Keratinocyte (primary cell): ENCODE results near the gene C3orf20. TPM values are rescaled to one million over a fixed set of nuclear protein-coding genes. Genes with fewer than 3 reads are reported as not detected.

Experiments used
- DNase-seq: peaks from one replicate; pipeline ENCODE4 v3.0.0-alpha.2; 2011; ENCODE audit warnings: low read depth, missing footprints, low spot score
- FAIRE-seq: peaks from 2 replicates; lab custom pipeline; 2011; peaks lifted over from hg19 to GRCh38; lab: Jason Lieb, UNC
- H2AFZ ChIP-seq: 2 replicates; pipeline ENCODE4 v1.6.0; 2012; ENCODE audit warnings: low read length, control low read depth, inconsistent platforms; ENCODE audit not compliant: control insufficient read depth
- H3K27ac ChIP-seq: 2 replicates; pipeline ENCODE4 v1.5.1; 2011; ENCODE audit warnings: low read length; ENCODE audit not compliant: control insufficient read depth, insufficient read depth
- H3K27me3 ChIP-seq: 3 replicates; pipeline ENCODE4 v1.6.0; 2011; ENCODE audit warnings: low read length; ENCODE audit not compliant: control insufficient read depth, insufficient read depth; ENCODE audit errors: extremely low read depth
- H3K36me3 ChIP-seq, 2 experiments: 2 replicates in 1 of 2; 3 replicates in 1 of 2; pipeline ENCODE4 v1.5.1; 2011; ENCODE audit warnings: low read length in 2 of 2, mild to moderate bottlenecking in 1 of 2; ENCODE audit not compliant: control insufficient read depth in 2 of 2, insufficient read depth in 2 of 2; ENCODE audit errors: extremely low read depth in 1 of 2
- H3K4me1 ChIP-seq: 3 replicates; pipeline ENCODE4 v1.5.1; 2011; ENCODE audit warnings: low read length; ENCODE audit not compliant: control insufficient read depth, insufficient read depth; ENCODE audit errors: extremely low read depth
- H3K4me2 ChIP-seq: 3 replicates; pipeline ENCODE4 v1.6.0; 2011; ENCODE audit warnings: low read depth, low read length; ENCODE audit not compliant: control insufficient read depth, insufficient read depth; ENCODE audit errors: extremely low read depth
- H3K4me3 ChIP-seq, 3 experiments: fragments of 200-600 bp in 1 of 3; sonication (generic) in 1 of 3; 2 replicates in 2 of 3; 3 replicates in 1 of 3; pipeline ENCODE4 v1.5.1; 2011 to 2016; ENCODE audit warnings: low read length in 3 of 3, mild to moderate bottlenecking in 3 of 3, control low read depth in 2 of 3, inconsistent platforms in 1 of 3, low read depth in 1 of 3, mixed read lengths in 1 of 3, mixed run types in 1 of 3, moderate library complexity in 1 of 3; ENCODE audit not compliant: control insufficient read depth in 2 of 3, insufficient read depth in 2 of 3; ENCODE audit errors: extremely low read depth in 1 of 3
- H3K79me2 ChIP-seq: 2 replicates; pipeline ENCODE4 v1.6.0; 2012; ENCODE audit warnings: low read length; ENCODE audit not compliant: control insufficient read depth, insufficient read depth
- H3K9ac ChIP-seq: 3 replicates; pipeline ENCODE4 v1.6.0; 2011; ENCODE audit warnings: low read length; ENCODE audit not compliant: control insufficient read depth, insufficient read depth; ENCODE audit errors: extremely low read depth
- H3K9me1 ChIP-seq: 3 replicates; pipeline ENCODE4 v1.6.0; 2011; ENCODE audit warnings: low read length; ENCODE audit not compliant: control insufficient read depth, insufficient read depth; ENCODE audit errors: extremely low read depth
- H3K9me3 ChIP-seq: 2 replicates; pipeline ENCODE4 v1.5.1; 2012; ENCODE audit warnings: low read depth, low read length; ENCODE audit not compliant: control insufficient read depth
- H4K20me1 ChIP-seq: 3 replicates; pipeline ENCODE4 v1.6.0; 2011; ENCODE audit warnings: low read length; ENCODE audit not compliant: control insufficient read depth, insufficient read depth; ENCODE audit errors: extremely low read depth
- EZH2 ChIP-seq: IDR thresholded peaks from one replicate; pipeline ENCODE4 v1.6.1; 2012; ENCODE audit warnings: inconsistent platforms, mild to moderate bottlenecking, low read length, moderate library complexity
- dilution Hi-C: fragments of 300-500 bp; cut with MboI; formaldehyde crosslinking; loops from one replicate; pipeline ENCODE4 v1.7.0; 2020; ENCODE audit warnings: low sequenced_read_pairs; ENCODE audit not compliant: extremely low pct_ligation_motif_present
- polyA plus RNA-seq, 5 experiments: library from polyadenylated mRNA; depleted of rRNA in 3 of 5; stranded (reverse) in 3 of 5; stranded (forward) in 1 of 5; unstranded in 1 of 5; fragments of >200 nt; gene quantifications; 1 replicate in 1 of 5; 2 replicates in 3 of 5; 3 replicates in 1 of 5; pipeline versions ENCODE4 v1.2.1 to v1.2.3, GENCODE V29; 2011 to 2012; ENCODE audit warnings: missing spikeins in 2 of 5, low read depth in 1 of 5, low replicate concordance in 1 of 5
- TF ChIP-seq, protein P1 (sequence below), 3 experiments: IDR thresholded peaks in 1 of 3; conservative IDR thresholded peaks in 1 of 3; optimal IDR thresholded peaks in 1 of 3; 2 replicates in 2 of 3; 3 replicates in 1 of 3; pipeline versions ENCODE3 to v1.5.1; 2011; ENCODE audit warnings: low read length in 3 of 3, mild to moderate bottlenecking in 3 of 3, moderate library complexity in 2 of 3, control low read depth in 1 of 3, inconsistent platforms in 1 of 3; ENCODE audit not compliant: insufficient read depth in 2 of 3; ENCODE audit errors: extremely low read depth in 1 of 3

The C3orf20 gene
- polyA plus RNA-seq, 1 donor (not counting 4 experiments of a cell fraction or from before 2014, with no cell fraction given) = not detected

DNA sequence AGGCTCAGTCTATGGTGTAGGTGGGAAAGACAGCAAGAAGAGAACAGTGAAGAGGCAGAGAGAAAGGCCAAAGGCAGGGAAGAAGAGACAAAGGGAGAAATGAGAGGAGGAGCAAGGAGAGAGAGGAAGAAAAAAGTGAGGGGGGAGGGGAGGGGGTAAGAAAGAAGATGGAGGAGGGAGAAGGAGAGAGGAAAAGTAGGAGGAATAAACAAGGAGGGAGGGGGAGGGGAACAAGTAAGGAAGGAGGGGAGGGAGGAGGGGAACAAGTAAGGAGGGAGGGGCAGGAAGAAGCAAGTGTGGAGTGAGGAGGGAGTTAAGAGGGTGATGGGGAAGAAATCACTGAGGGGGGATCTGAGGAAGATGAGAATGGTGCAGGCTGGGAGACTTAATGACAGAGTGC, 98.3 kb downstream of the C3orf20 start:
- dilution Hi-C loops = no loop called here
- H3K4me1 ChIP-seq = no peaks in the 10 kb centered on the region
- H3K27ac ChIP-seq = no peak overlapping the region
- no peaks in the 10 kb centered on the region for H3K27me3 ChIP-seq
- H3K9me3 ChIP-seq = no peaks in the 10 kb centered on the region
- no peak overlapping the region for H3K4me3 ChIP-seq
- no peak overlapping the region for H3K9ac ChIP-seq
- H3K36me3 ChIP-seq = no peaks in the 10 kb centered on the region
- no peaks in the 10 kb centered on the region for H4K20me1 ChIP-seq
- no peaks in the 10 kb centered on the region for H3K9me1 ChIP-seq
- FAIRE-seq = no peak
- H3K79me2 ChIP-seq = no peaks in the 10 kb centered on the region
- no peak overlapping the region for H2AFZ ChIP-seq
- DNase-seq = no peak
- H3K4me2 ChIP-seq = no peak overlapping the region
- TF ChIP-seq EZH2 = no peak
- TF ChIP-seq, protein P1, sequence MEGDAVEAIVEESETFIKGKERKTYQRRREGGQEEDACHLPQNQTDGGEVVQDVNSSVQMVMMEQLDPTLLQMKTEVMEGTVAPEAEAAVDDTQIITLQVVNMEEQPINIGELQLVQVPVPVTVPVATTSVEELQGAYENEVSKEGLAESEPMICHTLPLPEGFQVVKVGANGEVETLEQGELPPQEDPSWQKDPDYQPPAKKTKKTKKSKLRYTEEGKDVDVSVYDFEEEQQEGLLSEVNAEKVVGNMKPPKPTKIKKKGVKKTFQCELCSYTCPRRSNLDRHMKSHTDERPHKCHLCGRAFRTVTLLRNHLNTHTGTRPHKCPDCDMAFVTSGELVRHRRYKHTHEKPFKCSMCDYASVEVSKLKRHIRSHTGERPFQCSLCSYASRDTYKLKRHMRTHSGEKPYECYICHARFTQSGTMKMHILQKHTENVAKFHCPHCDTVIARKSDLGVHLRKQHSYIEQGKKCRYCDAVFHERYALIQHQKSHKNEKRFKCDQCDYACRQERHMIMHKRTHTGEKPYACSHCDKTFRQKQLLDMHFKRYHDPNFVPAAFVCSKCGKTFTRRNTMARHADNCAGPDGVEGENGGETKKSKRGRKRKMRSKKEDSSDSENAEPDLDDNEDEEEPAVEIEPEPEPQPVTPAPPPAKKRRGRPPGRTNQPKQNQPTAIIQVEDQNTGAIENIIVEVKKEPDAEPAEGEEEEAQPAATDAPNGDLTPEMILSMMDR (optimal IDR thresholded peaks at IDR 0.05 in 1 of 3, IDR thresholded peaks at IDR 0.05 in 1 of 3, conservative IDR thresholded peaks at IDR 0.05 in 1 of 3; ENCODE audit: extremely low read depth in 1 of 3, insufficient read depth in 2 of 3, low read length in 3 of 3) = no peak

DNA sequence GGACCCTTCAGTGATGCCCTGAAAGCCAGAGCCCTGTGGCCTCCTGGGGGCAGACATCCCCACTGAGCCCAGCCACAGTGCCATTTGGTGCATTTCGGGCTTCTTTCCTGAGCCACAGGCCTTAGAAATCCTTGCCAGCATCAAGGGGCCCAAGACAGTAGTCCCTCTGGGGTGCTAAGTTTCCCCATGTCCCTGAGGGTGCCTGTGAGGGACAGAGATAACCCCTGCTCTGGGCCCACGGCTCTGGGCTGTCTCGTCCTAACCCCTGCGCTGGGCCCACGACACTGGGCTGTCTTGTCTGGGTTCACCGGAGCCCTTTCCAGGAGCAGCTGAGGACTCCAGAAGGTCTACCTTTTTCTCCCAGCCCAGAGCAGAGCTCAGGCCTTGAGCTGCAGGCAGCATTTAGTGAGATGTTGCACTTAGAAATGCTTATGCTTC, 98.8 kb downstream of the C3orf20 start:
- FAIRE-seq = no peak
- no peak overlapping the region for H3K4me3 ChIP-seq
- DNase-seq = no peak
- H3K4me2 ChIP-seq = no peak overlapping the region
- H3K9ac ChIP-seq = no peak overlapping the region
- dilution Hi-C loops = no loop called here
- no peaks in the 10 kb centered on the region for H4K20me1 ChIP-seq
- H3K4me1 ChIP-seq = no peaks in the 10 kb centered on the region
- H2AFZ ChIP-seq = no peak overlapping the region
- H3K36me3 ChIP-seq = no peaks in the 10 kb centered on the region
- H3K27ac ChIP-seq = no peak overlapping the region
- H3K9me1 ChIP-seq = no peaks in the 10 kb centered on the region
- H3K27me3 ChIP-seq = no peaks in the 10 kb centered on the region
- TF ChIP-seq, protein P1 (optimal IDR thresholded peaks at IDR 0.05 in 1 of 3, IDR thresholded peaks at IDR 0.05 in 1 of 3, conservative IDR thresholded peaks at IDR 0.05 in 1 of 3; ENCODE audit: extremely low read depth in 1 of 3, insufficient read depth in 2 of 3, low read length in 3 of 3) = no peak
- TF ChIP-seq EZH2 = no peak
- H3K79me2 ChIP-seq = no peaks in the 10 kb centered on the region
- no peaks in the 10 kb centered on the region for H3K9me3 ChIP-seq
